H1 (cell line): ENCODE measurements around the gene DUSP7. TPM values are rescaled to one million over a fixed set of nuclear protein-coding genes. Genes with fewer than 3 reads are reported as not detected.
"Not testable (repeated sequence)": the region's sequence is repeated elsewhere in the genome, so short reads cannot be mapped to it uniquely, and the experiment has no call there.

Experiments used
- CTCF ChIA-PET: fragments of 300-600 bp; sonication (Branson Sonifier 250); formaldehyde crosslinking; loops from one replicate; lab custom pipeline; 2021; ENCODE audit not compliant: partially characterized antibody; lab: Charles Lee
- POLR2A ChIA-PET: fragments of 300-600 bp; sonication (Branson Sonifier 250); formaldehyde crosslinking; loops from one replicate; lab custom pipeline; 2021; ENCODE audit warnings: inconsistent platforms; ENCODE audit not compliant: partially characterized antibody; lab: Charles Lee
- DNase-seq, 2 experiments: peaks; one replicate each; pipeline versions ENCODE4 v3.0.0 to v3.0.0-alpha.2; 2010 to 2022; ENCODE audit warnings: low spot score in 2 of 2, low read depth in 1 of 2, mixed read lengths in 1 of 2
- FAIRE-seq: peaks from 2 replicates; lab custom pipeline; 2011; peaks lifted over from hg19 to GRCh38; lab: Jason Lieb, UNC
- H2AFZ ChIP-seq: 2 replicates; pipeline ENCODE4 v1.8.1; 2012; ENCODE audit warnings: low read length, inconsistent platforms
- H2AK5ac ChIP-seq: 2 replicates; pipeline ENCODE4 v1.6.1; 2013; ENCODE audit warnings: low read depth, low read length
- H2BK120ac ChIP-seq: replicated peaks from 2 replicates; pipeline ENCODE3; 2013; ENCODE audit warnings: low read depth, low read length, inconsistent platforms
- H2BK12ac ChIP-seq: 2 replicates; pipeline ENCODE4 v1.6.1; 2013; ENCODE audit warnings: low read depth, low read length
- H2BK15ac ChIP-seq: 2 replicates; pipeline ENCODE4 v1.6.1; 2013; ENCODE audit warnings: low read length
- H2BK20ac ChIP-seq: 2 replicates; pipeline ENCODE4 v1.6.1; 2013; ENCODE audit warnings: low read length
- H2BK5ac ChIP-seq: 2 replicates; pipeline ENCODE4 v1.6.1; 2013; ENCODE audit warnings: low read depth, low read length
- H3K14ac ChIP-seq: 2 replicates; pipeline ENCODE4 v1.6.1; 2013; ENCODE audit warnings: inconsistent platforms; ENCODE audit not compliant: insufficient read length
- H3K18ac ChIP-seq: 2 replicates; pipeline ENCODE4 v1.6.1; 2013; ENCODE audit warnings: low read length; ENCODE audit errors: extremely low read depth
- H3K23ac ChIP-seq: 2 replicates; pipeline ENCODE4 v1.6.1; 2013; ENCODE audit warnings: inconsistent platforms; ENCODE audit not compliant: insufficient read length
- H3K23me2 ChIP-seq: 2 replicates; pipeline ENCODE4 v1.6.1; 2013; ENCODE audit warnings: low read depth, low read length
- H3K27ac ChIP-seq: 2 replicates; pipeline ENCODE4 v1.6.1; 2011; ENCODE audit warnings: low read depth, low read length, inconsistent platforms
- H3K27me3 ChIP-seq, 4 experiments: replicated peaks in 1 of 4; 1 replicate in 1 of 4; 2 replicates in 3 of 4; pipeline versions ENCODE4 v1.6.1 to v1.8.1; 2011 to 2013; ENCODE audit warnings: low read length in 3 of 4, mild to moderate bottlenecking in 3 of 4, inconsistent platforms in 2 of 4, mixed read lengths in 2 of 4, moderate library complexity in 1 of 4; ENCODE audit not compliant: control insufficient read depth in 3 of 4, insufficient read depth in 3 of 4; ENCODE audit errors: extremely low read depth in 1 of 4
- H3K36me3 ChIP-seq, 4 experiments: 2 replicates each; pipeline versions ENCODE4 v1.6.1 to v1.8.1; 2011 to 2013; ENCODE audit warnings: mild to moderate bottlenecking in 4 of 4, low read length in 3 of 4, moderate library complexity in 2 of 4, control low read depth in 1 of 4, inconsistent platforms in 1 of 4; ENCODE audit not compliant: insufficient read depth in 4 of 4, control insufficient read depth in 2 of 4
- H3K4ac ChIP-seq: replicated peaks from 2 replicates; pipeline ENCODE3; 2013; ENCODE audit warnings: low read length, low read depth, mixed read lengths, inconsistent platforms; ENCODE audit not compliant: insufficient read length
- H3K4me1 ChIP-seq, 4 experiments: replicated peaks in 1 of 4; 1 replicate in 1 of 4; 2 replicates in 3 of 4; pipeline versions ENCODE4 v1.6.1 to v1.8.1; 2011 to 2013; ENCODE audit warnings: low read length in 3 of 4, inconsistent platforms in 2 of 4, mixed read lengths in 1 of 4; ENCODE audit not compliant: insufficient read depth in 4 of 4, control insufficient read depth in 3 of 4
- H3K4me2 ChIP-seq, 2 experiments: 2 replicates each; pipeline versions ENCODE4 v1.6.1 to v1.8.1; 2011 to 2013; ENCODE audit warnings: low read depth in 2 of 2, low read length in 2 of 2, control low read depth in 1 of 2, inconsistent platforms in 1 of 2, mild to moderate bottlenecking in 1 of 2; ENCODE audit not compliant: insufficient read depth in 1 of 2
- H3K4me3 ChIP-seq, 4 experiments: fragments of 200-600, 300-600 bp in 1 of 4; sonication (generic), shearing (Covaris generic), sonication (Bioruptor Twin) in 1 of 4; 2 replicates each; pipeline versions ENCODE4 v1.5.1 to v1.8.1; 2011 to 2016; ENCODE audit warnings: low read length in 4 of 4, low read depth in 3 of 4, control low read depth in 2 of 4, inconsistent platforms in 2 of 4, mild to moderate bottlenecking in 2 of 4, mixed read lengths in 1 of 4, moderate library complexity in 1 of 4; ENCODE audit not compliant: insufficient read depth in 2 of 4; ENCODE audit errors: extremely low read depth in 1 of 4
- H3K56ac ChIP-seq: replicated peaks from 2 replicates; pipeline ENCODE3; 2013; ENCODE audit warnings: low read depth, mild to moderate bottlenecking, mixed read lengths, low read length, inconsistent platforms; ENCODE audit not compliant: insufficient read length
- H3K79me1 ChIP-seq: 2 replicates; pipeline ENCODE4 v1.6.1; 2013; ENCODE audit warnings: low read depth, low read length, control low read depth
- H3K79me2 ChIP-seq, 2 experiments: 2 replicates each; pipeline versions ENCODE4 v1.6.1 to v1.8.1; 2012 to 2013; ENCODE audit warnings: low read length in 2 of 2, mild to moderate bottlenecking in 2 of 2, inconsistent platforms in 1 of 2; ENCODE audit not compliant: insufficient read depth in 2 of 2, control insufficient read depth in 1 of 2
- H3K9ac ChIP-seq, 4 experiments: replicated peaks in 1 of 4; 1 replicate in 1 of 4; 2 replicates in 3 of 4; pipeline versions ENCODE4 v1.6.1 to v1.8.1; 2011 to 2013; ENCODE audit warnings: low read depth in 3 of 4, low read length in 3 of 4, control low read depth in 2 of 4, mild to moderate bottlenecking in 2 of 4, moderate library complexity in 2 of 4, inconsistent platforms in 1 of 4; ENCODE audit errors: extremely low read depth in 1 of 4
- H3K9me3 ChIP-seq, 2 experiments: 2 replicates each; pipeline versions ENCODE4 v1.6.1 to v1.8.1; 2012 to 2013; ENCODE audit warnings: mild to moderate bottlenecking in 2 of 2, moderate library complexity in 2 of 2, control low read depth in 1 of 2, inconsistent platforms in 1 of 2, low read depth in 1 of 2, low read length in 1 of 2, mixed read lengths in 1 of 2; ENCODE audit not compliant: insufficient read depth in 2 of 2
- H4K20me1 ChIP-seq, 2 experiments: replicated peaks in 1 of 2; 2 replicates each; pipeline versions ENCODE3 to v1.8.1; 2011 to 2013; ENCODE audit warnings: inconsistent platforms in 2 of 2, low read length in 2 of 2, mild to moderate bottlenecking in 1 of 2; ENCODE audit not compliant: insufficient read depth in 2 of 2, control insufficient read depth in 1 of 2
- H4K5ac ChIP-seq: 2 replicates; pipeline ENCODE4 v1.6.1; 2013; ENCODE audit warnings: low read length, low read depth, mixed read lengths, inconsistent platforms; ENCODE audit not compliant: insufficient read length
- H4K8ac ChIP-seq: 2 replicates; pipeline ENCODE4 v1.8.0; 2013; ENCODE audit warnings: mild to moderate bottlenecking, moderate library complexity, low read length, inconsistent platforms; ENCODE audit not compliant: insufficient read depth; ENCODE audit errors: extremely low read depth
- H4K91ac ChIP-seq: replicated peaks from 2 replicates; pipeline ENCODE3; 2013; ENCODE audit warnings: low read length, mixed read lengths, inconsistent platforms; ENCODE audit not compliant: insufficient read length
- WGBS, 2 experiments: shearing (Covaris generic) in 1 of 2; methylation state at CpG; one replicate each; pipeline versions ENCODE4 v1.1.6 to v1.1.7; 2013 to 2015; ENCODE audit warnings: low lambda C conversion rate in 2 of 2, mixed read lengths in 2 of 2, inconsistent platforms in 1 of 2, low coverage in 1 of 2, missing lambda C conversion rate in 1 of 2; ENCODE audit not compliant: insufficient replicate concordance in 2 of 2, insufficient coverage in 1 of 2, insufficient read length in 1 of 2; ENCODE audit errors: extremely low coverage in 1 of 2, missing lambda C conversion rate in 1 of 2; 5-methylcytosine and 5-hydroxymethylcytosine counted together
- polyA plus RNA-seq, 7 experiments: library from polyadenylated mRNA; depleted of rRNA in 3 of 7; stranded (reverse) in 5 of 7; unstranded in 2 of 7; fragments of >200 nt in 5 of 7; fragments of 200-250 nt in 2 of 7; gene quantifications; 1 replicate in 5 of 7; 2 replicates in 1 of 7; 4 replicates in 1 of 7; pipeline versions ENCODE4 v1.2.1 to v1.2.3, GENCODE V29; 2011 to 2013; ENCODE audit warnings: missing spikeins in 2 of 7, mixed read lengths in 2 of 7
- total RNA-seq: library from RNA; stranded (reverse); fragmentation: NEBNext Ultra II Directional; extraction: Animal tissue kit (Norgen Biotek cat#: 25700); gene quantifications from 2 replicates; pipeline ENCODE4 v1.2.1, GENCODE V29; 2021

Gene DUSP7
- total and polyA plus RNA-seq, 2 of the 8 experiments (the other 6 are each of a cell fraction or from before 2014, with no cell fraction given) = 19.4 to 24.9 TPM

DNA sequence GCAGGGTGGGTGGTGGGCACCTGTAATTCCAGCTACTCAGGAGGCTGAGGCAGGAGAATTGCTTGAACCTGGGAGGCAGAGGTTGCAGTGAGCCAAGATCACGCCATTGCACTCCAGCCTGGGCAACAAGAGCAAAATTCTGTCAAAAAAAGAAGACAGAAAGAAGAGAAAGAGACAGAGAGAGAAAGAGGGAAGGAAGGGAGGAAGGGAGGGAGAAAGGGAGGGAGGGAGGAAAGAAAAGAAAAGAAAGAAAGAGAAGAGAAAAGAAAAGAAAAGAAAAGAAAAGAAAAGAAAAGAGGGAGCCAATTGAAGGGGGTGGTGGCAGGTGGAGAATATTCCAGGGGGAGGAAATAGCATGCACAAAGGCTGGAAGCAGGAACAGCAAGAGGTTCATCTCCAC, 13.3 kb downstream of the DUSP7 start:
- not testable (repeated sequence) for H3K4me1 ChIP-seq, H3K23ac ChIP-seq, H3K79me1 ChIP-seq, H2BK12ac ChIP-seq, H3K9me3 ChIP-seq, H3K4me3 ChIP-seq, H4K5ac ChIP-seq, H3K27me3 ChIP-seq, H2AK5ac ChIP-seq, H3K14ac ChIP-seq, H3K36me3 ChIP-seq, H2BK15ac ChIP-seq, H3K18ac ChIP-seq, DNase-seq, H2AFZ ChIP-seq, H3K4me2 ChIP-seq, H4K8ac ChIP-seq, H3K27ac ChIP-seq, H3K23me2 ChIP-seq, H4K91ac ChIP-seq, H3K56ac ChIP-seq, H3K4ac ChIP-seq, H3K9ac ChIP-seq, H2BK5ac ChIP-seq, H3K79me2 ChIP-seq, FAIRE-seq, H2BK120ac ChIP-seq, H4K20me1 ChIP-seq, H2BK20ac ChIP-seq
- WGBS, 2 experiments = 86% methylated on average over 1 of the region's 1 CpG; no CpG with 5 or more reads in 1 of the 2 experiments
- POLR2A ChIA-PET = interaction anchor here (1.2 to 2.0 kb wide), 2 partner anchors 11 to 24 kb away, joined by 5 read pairs; no protein-coding TSS in a partner anchor
- CTCF ChIA-PET = interaction anchor here (0.6 to 33.0 kb wide), 9 partner anchors 10 to 178 kb away, joined by 3 to 984 read pairs (median 9); partner anchors contain the start of gene DUSP7
